VCaP (cell line): ENCODE data around the gene FAM83G.
A peak's percentile ranks its signal among the peaks of the same experiment; 100 is the strongest.

Experiments
- H3K27ac ChIP-seq: fragments of 450-650 bp; 2 replicates; pipeline ENCODE4 v1.5.1; 2017
- CTCF ChIP-seq: fragments of 450-650 bp; conservative IDR thresholded peaks from 2 replicates; pipeline ENCODE4 v1.5.1; 2017; ENCODE audit warnings: mild to moderate bottlenecking, moderate library complexity

The FAM83G gene

GRCh38 chr17:18975597-18975996, 29.0 kb downstream of the FAM83G start:
- H3K27ac ChIP-seq, result no peak overlapping the region
- no peak for TF ChIP-seq CTCF

- no peak for TF ChIP-seq CTCF
- no peak overlapping the region for H3K27ac ChIP-seq
Measured at GRCh38 chr17:18974407-18975149, 30.0 kb downstream of the FAM83G start.

GRCh38 chr17:18971801-18972200, 32.8 kb downstream of the FAM83G start:
- no peak for TF ChIP-seq CTCF
- H3K27ac ChIP-seq, result no peak overlapping the region

- H3K27ac ChIP-seq, result no peak overlapping the region
- no peak for TF ChIP-seq CTCF
Measured at GRCh38 chr17:18970582-18971480, 33.7 kb downstream of the FAM83G start.

- H3K27ac ChIP-seq, result peak overlapping the region; percentile 15; the same call in 1 of the 2 replicates
- no peak for TF ChIP-seq CTCF
Measured at GRCh38 chr17:18968945-18969887, 35.3 kb downstream of the FAM83G start.

GRCh38 chr17:18968345-18968744, 36.2 kb downstream of the FAM83G start:
- 0 out of 2 replicates have a peak overlapping the region, but pooled peaks have one; percentile 13 for H3K27ac ChIP-seq
- TF ChIP-seq CTCF, result no peak
